Left colon (tissue), 2 donors: ENCODE data around the gene SPARCL1. TPM values are rescaled to one million over a fixed set of nuclear protein-coding genes. Genes with fewer than 3 reads are reported as not detected.

ENCODE experiments used
- total RNA-seq, 2 donors: library from RNA; stranded (reverse); fragmentation: NEBNext Ultra II Directional; extraction: Animal tissue kit (Norgen Biotek cat#: 25700); gene quantifications; one replicate each; pipeline ENCODE4 v1.2.1, GENCODE V29; 2021
- donor health status: DM: no; HTN: no; CAD: no.
- donor health status: DM: yes; HTN: yes; CAD: no.

The SPARCL1 gene
- total RNA-seq, 2 donors from 2014 or later, result 31.8 to 97.8 TPM

Other genes with a start within 250 kb of the SPARCL1 start
- gene HSD17B13, start 206.5 kb downstream of the SPARCL1 start, total RNA-seq, result 1 to 10 TPM in 1 of 2 donors, under 1 TPM in 1; 0.76 to 1.1 TPM
- gene HSD17B11, start 138.2 kb downstream of the SPARCL1 start, total RNA-seq, result 100 to 1,000 TPM; 243 to 253 TPM
- gene NUDT9, start 106.8 kb downstream of the SPARCL1 start, total RNA-seq, result 10 to 100 TPM; 27.8 to 35.9 TPM
- not detected for gene DSPP, start 79.2 kb upstream of the SPARCL1 start, total RNA-seq
- gene DMP1, start 120.9 kb upstream of the SPARCL1 start, total RNA-seq, result not detected